Nephron (organoid): ENCODE measurements around the gene STUM.

ENCODE experiments used
- H3K27ac Mint-ChIP-seq, 3 experiments: 2 replicates each; pipeline ENCODE4 v1.8.0; 2020; ENCODE audit warnings: mixed read lengths in 3 of 3, mild to moderate bottlenecking in 2 of 3, moderate library complexity in 1 of 3
- H3K27me3 Mint-ChIP-seq: 2 replicates; pipeline ENCODE4 v1.8.0; 2021; ENCODE audit warnings: low read depth, mild to moderate bottlenecking, moderate library complexity, mixed read lengths
- H3K36me3 Mint-ChIP-seq: 2 replicates; pipeline ENCODE4 v1.8.0; 2020; ENCODE audit warnings: low read depth, mixed read lengths
- H3K4me1 Mint-ChIP-seq: 2 replicates; pipeline ENCODE4 v1.8.0; 2020; ENCODE audit warnings: mixed read lengths
- H3K4me3 Mint-ChIP-seq, 3 experiments: 2 replicates each; pipeline ENCODE4 v1.8.0; 2020; ENCODE audit warnings: mild to moderate bottlenecking in 3 of 3, mixed read lengths in 3 of 3, moderate library complexity in 2 of 3
- H3K9me3 Mint-ChIP-seq: 2 replicates; pipeline ENCODE4 v1.8.0; 2020; ENCODE audit warnings: mixed read lengths
- CTCF ChIP-seq, 3 experiments: fragments of 200-600 bp; sonication (generic); IDR thresholded peaks; one replicate each; pipeline ENCODE4 v1.5.0; 2021; ENCODE audit warnings: antibody characterized with exemption in 3 of 3; ENCODE audit not compliant: unreplicated experiment in 3 of 3

The STUM gene

GRCh38 chr1:226588484-226588883, 39.9 kb downstream of the STUM start:
- no peaks in the 10 kb centered on the region for H3K36me3 Mint-ChIP-seq
- H3K9me3 Mint-ChIP-seq, result no peaks in the 10 kb centered on the region
- H3K4me1 Mint-ChIP-seq, result no peaks in the 10 kb centered on the region
- TF ChIP-seq CTCF (IDR thresholded peaks at IDR 0.05; ENCODE audit: unreplicated experiment in 3 of 3), result no peak
- H3K27me3 Mint-ChIP-seq, result peaks cover 3% of the 10 kb centered on the region
- H3K4me3 Mint-ChIP-seq, result no peak overlapping the region
- H3K27ac Mint-ChIP-seq, result no peak overlapping the region

GRCh38 chr1:226589008-226589733, 40.6 kb downstream of the STUM start:
- no peak for TF ChIP-seq CTCF (IDR thresholded peaks at IDR 0.05; ENCODE audit: unreplicated experiment in 3 of 3)
- Mint-ChIP-seq H3K4me3 (no peak overlapping the region), H3K4me1 (no peaks in the 10 kb centered on the region), H3K27ac (no peak overlapping the region), H3K9me3 (no peaks in the 10 kb centered on the region), H3K36me3 (no peaks in the 10 kb centered on the region), H3K27me3 (peaks cover 7% of the 10 kb centered on the region)

GRCh38 chr1:226590614-226591013, 42.0 kb downstream of the STUM start:
- Mint-ChIP-seq H3K27me3 (peaks cover 7% of the 10 kb centered on the region), H3K27ac (no peak overlapping the region), H3K4me3 (no peak overlapping the region), H3K4me1 (no peaks in the 10 kb centered on the region), H3K36me3 (no peaks in the 10 kb centered on the region), H3K9me3 (peaks cover 2% of the 10 kb centered on the region)
- no peak for TF ChIP-seq CTCF (IDR thresholded peaks at IDR 0.05; ENCODE audit: unreplicated experiment in 3 of 3)

GRCh38 chr1:226593541-226593940, 45.0 kb downstream of the STUM start:
- no peak overlapping the region for H3K27ac Mint-ChIP-seq
- H3K4me1 Mint-ChIP-seq, result no peaks in the 10 kb centered on the region
- peaks cover 10% of the 10 kb centered on the region for H3K27me3 Mint-ChIP-seq
- no peak for TF ChIP-seq CTCF (IDR thresholded peaks at IDR 0.05; ENCODE audit: unreplicated experiment in 3 of 3)
- H3K9me3 Mint-ChIP-seq, result peaks cover 4% of the 10 kb centered on the region
- H3K36me3 Mint-ChIP-seq, result no peaks in the 10 kb centered on the region
- H3K4me3 Mint-ChIP-seq, result no peak overlapping the region

GRCh38 chr1:226596531-226597165, 48.1 kb downstream of the STUM start:
- Mint-ChIP-seq H3K9me3 (peaks cover 4% of the 10 kb centered on the region), H3K4me3 (no peak overlapping the region), H3K27ac (no peak overlapping the region), H3K36me3 (no peaks in the 10 kb centered on the region), H3K27me3 (peaks cover 12% of the 10 kb centered on the region), H3K4me1 (peaks cover 5% of the 10 kb centered on the region)
- TF ChIP-seq CTCF (IDR thresholded peaks at IDR 0.05; ENCODE audit: unreplicated experiment in 3 of 3), result no peak
